HG03520 (cell line): ENCODE data around the gene C16orf90.
"Not testable (repeated sequence)": the region's sequence is repeated elsewhere in the genome, so short reads cannot be mapped to it uniquely, and the experiment has no call there.

Experiments
- ATAC-seq: cut with Tn5 transposase; IDR thresholded peaks from one replicate; pipeline ENCODE4 v1.9.1; 2021; ENCODE audit warnings: mild to moderate bottlenecking, moderate library complexity; ENCODE audit not compliant: unreplicated experiment

Gene C16orf90

DNA sequence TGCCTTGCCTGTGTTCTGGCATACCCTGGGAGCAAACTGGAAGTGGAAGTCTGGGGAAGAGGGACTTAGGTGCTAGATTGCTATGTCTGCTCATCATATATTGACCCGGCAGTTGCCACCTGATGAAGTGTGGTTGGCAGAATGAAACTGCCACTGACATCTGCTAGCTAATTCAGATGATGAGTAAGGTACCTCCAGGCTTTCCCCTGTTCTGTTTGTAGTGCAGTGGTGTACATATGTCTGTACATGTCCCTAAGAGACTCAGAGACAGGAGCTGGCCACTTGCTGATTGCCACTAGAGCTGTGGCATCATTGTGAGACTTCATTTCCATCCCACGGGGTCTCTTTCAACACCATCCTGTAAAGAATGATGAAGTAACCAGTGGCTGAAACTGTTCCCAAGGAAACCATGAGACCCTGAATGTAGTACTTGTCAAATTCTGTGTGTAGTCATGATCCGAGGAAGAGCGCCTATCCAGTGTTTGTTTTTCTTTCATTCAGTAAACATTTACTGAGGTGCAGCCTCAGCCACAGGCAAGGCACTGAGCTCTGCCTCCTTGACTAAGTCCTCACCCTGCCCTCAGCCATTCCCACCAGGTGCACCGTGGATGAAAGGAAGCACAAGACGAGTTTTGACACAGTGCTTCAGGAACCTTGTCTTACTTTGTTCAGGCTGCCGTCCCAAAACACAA, 18.7 kb upstream of the C16orf90 start:
- no peak for ATAC-seq

DNA sequence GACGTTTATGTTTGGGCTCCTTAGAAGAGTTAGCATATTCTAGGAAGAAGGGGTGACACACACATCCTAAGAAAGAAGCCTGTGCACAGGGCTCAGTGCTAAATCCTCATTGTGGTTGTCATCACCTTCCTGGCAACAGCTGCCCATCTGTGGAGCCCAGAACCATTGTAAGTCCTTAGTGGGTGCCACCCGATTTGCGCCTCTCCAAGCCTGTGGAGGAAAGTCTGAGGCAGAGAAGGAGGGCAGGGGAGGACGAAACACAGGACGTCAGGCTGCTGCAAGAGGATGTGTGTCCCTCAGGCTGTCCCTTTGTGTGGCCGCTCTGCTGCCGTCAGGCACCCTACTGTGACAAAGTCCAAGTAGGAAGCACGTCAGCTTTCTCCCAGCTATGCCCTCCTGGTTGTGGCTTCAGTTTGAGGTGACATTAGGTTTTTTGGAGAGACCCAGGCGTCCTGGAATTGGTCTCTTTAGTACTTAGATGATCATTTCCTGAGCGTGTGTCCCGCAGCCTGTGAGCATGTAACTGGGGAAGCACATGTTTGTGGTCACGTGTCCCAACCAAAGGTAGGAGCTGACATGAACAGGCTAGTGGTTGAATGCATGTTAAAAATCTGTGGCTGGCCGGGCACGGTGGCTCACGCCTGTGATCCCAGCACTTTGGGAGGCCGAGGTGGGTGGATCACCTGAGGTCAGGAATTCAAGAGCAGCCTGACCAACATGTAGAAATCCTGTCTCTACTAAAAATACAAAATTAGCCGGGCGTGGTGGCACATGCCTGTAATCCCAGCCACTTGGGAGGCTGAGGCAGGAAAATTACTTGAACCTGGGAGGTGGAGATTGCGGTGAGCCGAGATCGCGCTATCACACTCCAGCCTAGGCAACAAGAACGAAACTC, 16.2 kb upstream of the C16orf90 start:
- ATAC-seq = no peak

DNA sequence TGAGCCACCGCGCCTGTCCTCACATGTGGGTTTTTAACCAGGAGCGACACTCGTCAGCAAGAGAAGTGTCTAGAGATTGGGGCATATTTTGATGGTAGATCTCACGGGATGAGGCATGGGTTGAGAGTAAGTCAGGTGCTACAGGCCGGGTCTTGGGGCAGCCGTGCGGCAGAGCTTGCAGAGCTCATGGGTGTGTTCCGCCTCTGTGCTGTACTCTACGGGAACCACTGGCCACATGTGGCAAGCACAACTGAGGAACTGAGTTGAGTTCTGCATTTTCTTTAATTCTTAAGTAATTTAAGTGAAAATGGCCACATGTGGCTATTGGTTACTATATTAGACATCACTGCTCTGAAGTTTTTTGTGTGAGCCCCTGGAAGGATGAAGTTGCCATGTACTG, 15.1 kb upstream of the C16orf90 start:
- ATAC-seq = no peak

DNA sequence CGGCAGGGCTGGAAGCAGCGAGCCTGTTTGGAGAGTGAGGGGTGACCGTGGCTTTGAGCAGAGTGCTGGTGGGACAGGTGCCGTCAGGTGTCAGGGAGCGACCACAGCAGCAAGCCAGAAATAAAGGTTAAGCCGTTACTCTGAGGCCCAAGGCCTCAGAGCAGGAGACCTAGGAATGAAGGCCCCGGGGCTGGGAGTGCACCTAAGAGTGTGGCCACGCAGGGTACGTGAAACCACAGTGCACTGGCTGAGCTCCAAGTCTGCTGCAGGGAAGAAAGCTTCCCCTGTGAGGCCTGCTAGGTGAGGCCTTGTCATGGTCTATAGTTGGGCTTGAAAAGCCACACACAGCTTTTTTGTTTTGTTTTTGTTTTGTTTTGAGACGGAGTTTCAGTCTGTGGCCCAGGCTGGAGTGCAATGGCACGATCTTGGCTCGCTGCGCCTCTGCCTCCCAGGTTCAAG, 14.2 kb upstream of the C16orf90 start:
- no peak for ATAC-seq

DNA sequence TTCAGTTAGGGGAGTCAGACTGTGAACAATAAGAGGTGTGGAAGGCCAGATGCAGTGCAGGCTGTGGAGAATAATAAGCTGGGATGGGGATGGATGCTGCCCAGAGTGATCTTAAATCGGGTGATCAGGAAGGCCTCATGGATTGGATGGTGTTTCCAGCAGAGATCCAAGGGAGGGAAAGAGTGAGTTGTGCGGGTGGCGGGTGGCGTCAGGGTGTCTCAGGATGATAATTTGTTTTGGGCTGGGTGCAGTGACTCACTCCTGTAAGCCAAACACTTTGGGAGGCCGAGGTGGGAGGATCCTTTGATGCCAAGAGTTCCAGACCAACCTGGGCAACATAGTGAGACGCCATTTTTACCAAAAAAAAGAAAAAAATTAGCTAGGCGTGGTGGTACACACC, 13.4 kb upstream of the C16orf90 start:
- no peak for ATAC-seq

DNA sequence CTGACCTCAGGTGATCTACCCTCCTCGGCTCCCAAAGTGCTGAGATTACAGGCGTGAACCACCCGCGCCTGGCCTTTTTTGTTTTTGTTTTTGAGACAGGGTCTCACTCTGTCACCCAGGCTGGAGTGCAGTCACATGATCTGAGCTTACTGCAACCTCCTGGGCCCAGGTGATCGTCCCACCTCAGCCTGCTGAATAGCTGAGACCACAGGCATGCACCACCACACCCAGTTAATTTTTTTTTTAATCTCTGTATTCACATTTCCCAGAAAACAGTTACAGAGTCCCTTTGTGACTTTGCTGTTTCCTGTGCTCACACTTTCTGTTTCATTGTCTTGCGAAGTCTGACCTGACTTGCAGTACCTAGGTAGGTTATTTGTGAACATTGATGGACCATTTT, 8.2 kb upstream of the C16orf90 start:
- ATAC-seq = no peak

DNA sequence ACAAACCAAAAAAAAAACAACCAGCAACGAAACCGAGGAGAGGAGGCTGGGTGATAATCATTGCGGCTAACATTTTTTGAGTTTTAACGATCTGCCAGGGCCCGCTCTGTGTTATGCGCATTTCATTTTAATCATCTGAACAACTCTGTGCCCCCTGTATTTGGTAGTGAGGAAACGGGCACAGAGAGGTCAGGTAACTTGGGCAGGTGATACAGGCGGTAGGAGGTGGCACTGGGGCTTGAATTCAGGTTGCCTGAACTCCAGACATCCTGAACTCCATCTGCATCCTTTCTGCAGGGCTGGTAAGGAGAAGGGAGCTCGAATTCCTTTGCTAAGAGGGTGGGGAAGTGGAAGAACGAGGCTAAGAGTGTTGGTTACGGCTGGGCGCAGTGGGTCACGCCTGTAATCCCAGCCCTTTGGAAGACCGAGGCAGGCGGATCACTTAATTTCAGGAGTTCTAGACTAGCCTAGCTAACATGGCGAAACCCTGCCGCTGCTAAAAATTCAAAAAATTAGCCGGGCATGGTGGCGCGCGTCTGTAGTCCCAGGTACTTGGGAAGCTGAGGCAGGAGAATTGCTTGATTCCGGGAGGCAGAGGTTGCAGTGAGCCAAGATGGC, 6.6 kb upstream of the C16orf90 start:
- ATAC-seq = no peak

DNA sequence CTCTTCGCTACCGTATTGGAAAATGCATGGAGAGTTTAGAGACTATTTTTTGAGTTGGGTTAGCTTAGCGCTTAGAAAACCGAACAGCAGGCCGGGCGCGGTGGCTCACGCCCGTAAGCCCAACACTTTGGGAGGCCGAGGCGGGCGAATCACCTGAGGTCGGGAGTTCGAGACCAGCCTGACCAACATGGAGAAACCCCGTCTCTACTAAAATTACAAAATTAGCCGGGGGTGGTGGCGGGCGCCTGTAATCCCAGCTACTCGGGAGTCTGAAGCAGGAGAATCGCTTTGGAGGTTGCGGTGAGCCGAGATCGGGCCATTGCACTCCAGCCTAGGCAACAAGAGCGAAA, 6.1 kb upstream of the C16orf90 start:
- ATAC-seq = not testable (repeated sequence)

DNA sequence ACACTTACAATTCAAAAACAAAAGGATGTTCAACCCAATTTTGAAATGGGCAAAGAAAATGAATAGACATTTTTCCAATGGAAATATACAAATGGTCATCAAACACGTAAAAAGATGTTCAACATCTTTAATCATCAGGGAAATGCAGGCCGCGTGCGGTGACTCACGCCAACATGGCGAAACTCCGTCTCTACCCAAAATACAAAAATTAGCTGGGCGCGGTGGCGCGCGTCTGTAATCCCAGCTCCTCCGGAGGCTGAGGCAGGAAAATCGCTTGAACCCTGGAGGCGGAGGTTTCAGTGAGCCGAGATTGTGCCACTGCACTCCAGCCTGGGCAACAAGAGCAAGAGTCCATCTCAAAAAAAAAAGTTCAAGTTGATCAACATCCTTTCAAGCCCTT, 3.7 kb upstream of the C16orf90 start:
- no peak for ATAC-seq

DNA sequence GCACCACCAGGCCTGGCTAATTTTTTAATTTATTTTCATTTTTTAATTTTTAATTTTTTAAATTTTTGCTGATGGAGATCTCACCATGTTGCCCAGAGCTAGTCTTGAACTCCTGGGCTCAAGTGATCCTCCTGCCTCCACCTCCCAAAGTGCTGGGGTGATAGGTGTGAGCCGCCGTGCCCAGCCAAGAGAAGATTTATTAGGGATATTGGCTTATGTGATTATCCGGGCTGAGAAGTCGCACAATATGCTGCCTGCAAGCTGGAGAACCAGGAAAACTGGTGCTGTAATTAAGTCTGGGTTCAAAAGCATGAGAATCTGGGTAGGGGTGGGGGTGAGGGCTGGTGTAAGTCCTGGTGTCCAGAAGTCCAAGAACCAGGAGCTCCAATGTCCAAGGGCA, 2.5 kb upstream of the C16orf90 start:
- ATAC-seq = no peak

DNA sequence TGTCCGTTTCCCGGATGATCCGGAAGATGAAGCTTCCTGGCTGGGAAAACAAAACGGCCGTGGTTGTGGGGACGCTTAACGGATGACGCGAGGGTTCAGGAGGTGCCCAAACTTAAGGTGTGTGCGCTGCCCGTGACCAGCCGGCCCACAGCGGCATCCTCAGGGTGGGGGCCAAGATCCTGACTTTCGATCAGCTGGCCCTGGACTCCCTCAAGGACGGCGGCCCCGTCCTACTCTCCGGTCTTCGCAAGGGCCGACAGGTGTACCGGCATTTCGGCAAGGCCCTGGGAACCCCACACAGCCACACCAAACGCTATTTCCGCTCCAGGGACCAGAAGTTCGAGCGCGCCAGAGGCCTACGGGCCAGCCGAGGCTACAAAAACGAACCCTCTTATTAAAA, 1.1 kb upstream of the C16orf90 start:
- no peak for ATAC-seq

DNA sequence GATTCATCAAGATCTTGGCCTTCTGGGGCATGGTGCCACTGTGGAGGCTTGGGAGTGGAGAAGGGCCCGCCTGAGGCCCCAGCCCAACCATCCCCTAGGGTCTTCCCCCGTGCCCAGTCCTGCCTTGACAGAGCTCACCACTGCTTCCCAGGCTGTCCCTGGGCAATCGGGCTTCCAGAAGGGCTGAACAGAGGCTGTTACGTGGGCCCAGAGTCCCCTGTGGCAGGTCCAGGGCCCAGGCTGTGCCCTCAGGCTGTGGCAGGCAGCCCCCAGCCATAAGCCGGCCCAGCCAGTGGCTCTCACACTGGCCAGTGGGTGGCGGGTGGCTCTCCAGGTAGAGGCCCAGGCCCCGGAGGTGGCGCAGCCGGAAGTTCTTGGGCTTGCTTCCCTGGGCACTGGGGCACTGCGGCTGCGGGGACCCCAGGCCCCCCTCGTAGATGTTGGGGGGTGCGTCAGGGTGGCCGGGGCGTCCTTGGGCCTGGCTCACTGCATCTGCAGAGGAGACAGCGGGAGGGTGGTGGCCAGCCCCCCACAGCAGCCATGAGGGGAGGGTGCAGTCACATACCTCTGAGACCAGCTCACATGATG, 809 bp downstream of the C16orf90 start:
- no peak for ATAC-seq

DNA sequence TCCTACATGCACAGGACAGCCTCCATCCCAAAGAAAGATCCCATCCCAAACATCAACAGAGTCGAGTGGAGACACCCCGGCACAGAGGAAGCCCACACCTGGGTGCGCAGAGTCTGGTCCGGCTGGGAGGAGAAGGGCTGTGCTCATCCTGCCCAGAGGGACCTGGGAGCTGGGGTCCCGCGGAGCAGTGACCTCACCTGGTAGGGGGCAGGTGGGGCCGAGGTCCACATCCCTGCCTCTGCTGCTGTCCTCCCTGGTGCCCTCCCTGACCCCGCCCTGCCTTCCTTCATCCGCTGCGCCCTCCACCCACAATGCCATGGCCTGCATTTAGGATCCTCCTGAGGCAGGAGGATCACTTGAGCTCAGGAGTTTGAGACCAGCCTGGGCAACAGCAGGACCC, 2.9 kb downstream of the C16orf90 start:
- ATAC-seq = no peak

DNA sequence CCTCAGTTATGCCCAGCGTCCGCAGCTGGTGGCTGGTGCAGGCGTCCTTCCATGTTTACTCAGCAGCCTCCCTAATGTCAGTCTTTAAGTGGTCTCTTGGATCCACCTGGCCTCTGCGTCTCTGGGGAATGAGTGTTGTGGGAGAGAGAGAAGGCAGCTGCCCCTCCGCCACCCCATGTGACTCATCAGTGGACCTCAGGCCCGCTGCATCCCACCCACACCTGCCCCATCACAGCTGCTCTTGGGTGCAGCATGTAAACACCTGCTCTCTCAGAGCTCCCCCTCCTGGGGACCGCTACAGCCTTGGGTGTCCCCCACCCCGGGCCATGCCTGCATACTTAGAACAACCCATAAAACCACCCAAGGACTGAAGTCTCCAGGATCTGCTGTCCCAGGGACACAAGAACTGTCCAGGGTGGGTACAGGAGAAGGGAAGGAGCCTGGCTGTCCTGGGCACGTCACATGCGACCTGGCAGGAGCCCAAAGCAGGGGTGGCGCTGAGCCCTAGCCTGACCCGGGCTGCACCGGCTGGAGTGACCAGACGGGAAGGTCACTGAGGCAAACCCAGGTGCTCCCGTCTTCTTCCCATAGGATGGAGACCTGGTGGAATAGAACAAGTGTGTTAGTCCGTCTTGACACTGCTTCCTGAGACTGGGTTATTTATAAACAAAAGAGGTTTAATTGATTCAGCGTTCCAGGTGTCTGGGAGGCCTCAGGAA, 4.2 kb downstream of the C16orf90 start:
- ATAC-seq = no peak

DNA sequence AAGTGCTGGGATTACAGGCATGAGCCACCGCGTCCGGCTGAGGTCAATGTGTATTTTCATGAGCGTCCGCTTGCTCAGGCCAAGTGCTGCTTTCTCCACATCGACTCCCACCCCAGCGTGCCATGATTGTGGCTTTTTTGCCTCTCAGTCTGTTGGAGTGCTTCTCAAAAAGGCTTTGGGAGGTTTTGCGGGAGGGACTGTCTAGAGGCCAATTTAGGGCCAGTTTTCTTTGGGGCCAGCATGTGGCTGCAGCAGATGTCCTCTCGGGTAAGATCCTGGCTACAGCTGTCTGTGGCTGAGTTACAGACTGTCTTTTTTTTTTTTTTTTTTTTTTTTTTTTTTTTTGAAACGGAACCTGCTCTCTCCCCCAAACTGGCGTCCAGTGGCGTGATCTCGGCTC, 6.5 kb downstream of the C16orf90 start:
- ATAC-seq = no peak

DNA sequence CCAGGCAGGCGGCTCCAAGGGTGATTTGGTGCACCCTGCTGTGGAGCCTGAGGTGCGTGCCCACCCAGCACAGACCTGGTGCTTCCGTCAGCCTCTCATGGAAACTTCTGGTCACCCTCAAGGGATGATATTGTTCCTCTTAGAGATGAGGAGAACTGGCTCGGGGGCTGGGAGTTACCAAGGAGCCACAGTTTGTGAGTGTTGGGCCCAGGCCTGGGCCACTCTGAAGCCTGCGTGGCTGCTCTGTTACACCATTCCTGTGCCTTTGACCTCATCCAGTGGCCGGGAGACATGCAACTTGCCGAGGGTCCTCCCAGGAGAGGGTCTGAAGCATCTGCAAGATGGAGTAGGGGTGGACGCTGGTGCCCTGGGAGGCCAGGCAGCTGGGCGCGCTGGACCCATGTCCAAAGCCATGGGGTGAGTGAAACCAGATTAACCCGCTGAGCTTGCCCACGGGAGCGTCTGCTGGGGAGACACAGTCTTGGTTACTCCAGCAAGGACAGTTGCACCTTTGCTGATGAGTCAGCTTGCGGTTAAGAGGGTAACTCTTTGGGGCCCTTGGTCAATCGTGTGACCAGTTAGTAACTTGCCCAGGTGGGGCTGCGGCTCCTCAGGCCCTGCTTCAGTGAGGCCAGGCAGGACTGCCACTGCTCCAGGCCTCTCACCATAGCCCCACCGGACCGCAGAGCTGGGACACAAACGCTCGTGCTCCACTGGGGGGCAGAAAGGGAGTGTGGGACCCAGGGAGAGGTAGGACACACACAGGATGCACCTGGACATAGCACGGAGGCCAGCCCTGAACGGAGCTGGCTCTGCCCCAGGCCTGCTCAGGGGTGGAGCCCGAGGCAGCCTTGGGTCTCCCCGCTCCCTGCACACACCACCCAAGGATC, 7.5 kb downstream of the C16orf90 start:
- ATAC-seq = no peak

DNA sequence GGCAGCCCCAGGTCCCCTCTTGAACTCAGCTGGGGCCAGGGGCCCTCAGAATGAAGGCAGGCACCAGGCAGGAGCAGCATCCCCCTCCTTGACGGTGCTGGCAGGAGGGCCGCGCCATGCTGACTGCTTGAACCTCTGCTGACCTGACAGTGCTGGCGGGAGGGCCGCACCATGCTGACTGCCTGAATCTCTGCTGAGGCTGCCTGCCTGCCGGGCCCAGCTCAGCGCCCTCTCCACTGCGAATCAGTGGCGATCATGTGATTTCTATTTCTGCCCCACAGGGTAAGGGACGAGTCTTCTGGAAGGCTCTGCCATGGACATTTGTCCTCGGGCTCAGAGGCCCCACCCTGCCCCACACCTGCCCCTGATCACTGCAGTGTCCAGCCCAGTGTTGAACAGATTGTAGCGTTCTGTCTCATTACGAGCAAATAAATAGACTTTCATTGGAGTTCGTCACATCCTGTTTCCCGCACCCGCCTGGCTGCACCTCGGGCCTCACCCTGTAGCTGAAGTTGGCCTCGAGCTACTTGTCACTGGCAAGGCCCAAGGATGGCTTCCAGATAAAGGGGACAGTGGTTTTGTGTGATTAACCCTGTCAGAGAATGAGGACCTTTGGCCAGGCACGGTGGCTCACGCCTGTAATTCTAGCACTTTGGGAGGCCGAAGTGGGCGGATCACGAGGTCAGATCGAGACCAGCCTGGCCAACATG, 8.6 kb downstream of the C16orf90 start:
- ATAC-seq = no peak

DNA sequence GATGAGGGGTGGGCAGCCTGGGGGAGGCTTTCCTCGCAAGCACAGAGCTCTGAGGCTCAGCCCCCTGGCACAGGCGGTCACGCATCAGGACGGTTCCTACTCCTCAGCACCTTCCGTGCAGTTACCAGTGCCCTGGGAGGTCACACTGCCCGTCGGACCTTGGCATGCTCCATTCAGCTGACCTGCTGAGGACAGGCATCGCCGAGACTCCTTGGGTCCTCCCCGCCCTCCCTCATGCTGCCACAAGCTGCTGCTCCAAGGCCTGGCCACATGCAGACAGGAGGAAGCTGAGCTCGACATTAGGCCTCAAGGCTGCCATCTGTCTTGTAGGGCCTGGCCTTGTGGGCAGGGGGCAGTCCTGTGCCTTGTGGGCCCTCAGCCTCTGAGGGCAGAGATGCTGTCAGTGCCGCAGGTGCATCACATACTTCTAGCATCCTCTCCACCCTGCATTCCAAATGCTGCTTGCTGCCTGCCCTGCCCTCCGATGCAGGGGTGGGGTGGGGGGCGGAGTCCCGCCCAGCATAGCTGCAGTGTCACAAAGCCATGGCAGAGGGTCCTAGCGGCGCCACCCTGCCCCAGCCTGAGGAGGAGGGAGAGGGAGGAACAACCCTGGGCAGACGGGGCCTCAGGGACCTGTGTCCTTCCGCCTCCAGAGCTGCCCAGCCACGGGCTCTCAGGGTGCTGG, 9.3 kb downstream of the C16orf90 start:
- no peak for ATAC-seq
